Fibroblast of villous mesenchyme (primary cell): ENCODE results near the gene PLXNA4. TPM values are rescaled to one million over a fixed set of nuclear protein-coding genes. Genes with fewer than 3 reads are reported as not detected.
A peak's percentile ranks its signal among the peaks of the same experiment; 100 is the strongest.

Experiments used
- DNase-seq: peaks from one replicate; pipeline ENCODE4 v3.0.0-alpha.2; 2010; ENCODE audit warnings: low read depth
- H3K4me3 ChIP-seq: 2 replicates; pipeline ENCODE4 v1.5.1; 2011; ENCODE audit warnings: low read depth, mild to moderate bottlenecking, low read length
- total RNA-seq: library from RNA; depleted of rRNA; stranded (reverse); fragments of >200 nt; gene quantifications from 2 replicates; pipeline ENCODE4 v1.2.3, GENCODE V29; 2012
- TF ChIP-seq, protein P1 (sequence below): IDR thresholded peaks from 2 replicates; pipeline ENCODE4 v1.5.1; 2012; ENCODE audit warnings: low read depth, mild to moderate bottlenecking, low read length; ENCODE audit not compliant: insufficient read depth

PLXNA4 gene
- total RNA-seq, 1 donor, result not detected

DNA sequence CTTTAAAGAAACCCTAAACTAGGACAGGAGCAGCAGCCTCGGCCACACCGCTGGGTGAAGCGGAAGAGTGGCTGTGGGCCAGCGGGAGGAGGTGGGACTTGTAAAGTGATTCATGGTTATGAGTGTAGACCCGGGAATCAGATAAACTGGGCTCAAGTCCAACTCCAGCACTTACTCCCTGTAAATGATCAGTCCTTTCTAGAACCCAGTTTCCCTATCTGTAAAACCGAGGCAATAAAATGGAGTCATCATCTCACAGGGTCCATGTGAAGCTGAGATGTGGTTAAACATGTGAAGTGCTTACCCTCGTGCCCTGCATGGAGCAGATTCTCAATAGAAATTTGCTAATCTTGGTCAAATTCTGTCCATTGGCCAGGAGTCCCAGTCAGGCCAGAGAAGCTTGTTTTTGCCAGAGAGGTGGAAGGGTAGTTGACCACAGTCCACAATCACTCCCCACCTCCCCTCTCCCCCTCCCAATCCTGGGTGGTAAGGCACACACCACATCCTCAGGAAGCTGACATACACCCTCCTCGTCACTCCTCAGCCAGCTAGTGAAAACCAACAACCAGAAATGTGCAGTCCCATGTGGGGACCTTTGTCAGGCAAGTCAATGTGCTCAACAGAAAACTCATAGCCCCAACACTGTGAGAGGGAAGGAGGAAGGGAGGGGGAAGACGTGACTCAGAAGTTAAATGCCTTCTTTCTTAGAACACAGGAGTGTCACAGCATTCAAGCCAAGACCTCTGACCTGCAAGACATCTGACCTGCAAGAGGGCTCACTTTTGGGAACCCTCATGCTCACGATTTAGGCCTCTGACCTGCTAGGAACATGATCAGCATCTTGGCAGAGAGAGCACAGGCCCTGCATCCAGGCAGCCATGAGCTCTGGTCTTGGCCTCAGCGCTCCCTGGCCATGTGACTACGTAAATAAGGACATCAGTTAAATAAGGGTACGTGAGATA lies 145.1 kb downstream of the PLXNA4 start:
- TF ChIP-seq, protein P1, sequence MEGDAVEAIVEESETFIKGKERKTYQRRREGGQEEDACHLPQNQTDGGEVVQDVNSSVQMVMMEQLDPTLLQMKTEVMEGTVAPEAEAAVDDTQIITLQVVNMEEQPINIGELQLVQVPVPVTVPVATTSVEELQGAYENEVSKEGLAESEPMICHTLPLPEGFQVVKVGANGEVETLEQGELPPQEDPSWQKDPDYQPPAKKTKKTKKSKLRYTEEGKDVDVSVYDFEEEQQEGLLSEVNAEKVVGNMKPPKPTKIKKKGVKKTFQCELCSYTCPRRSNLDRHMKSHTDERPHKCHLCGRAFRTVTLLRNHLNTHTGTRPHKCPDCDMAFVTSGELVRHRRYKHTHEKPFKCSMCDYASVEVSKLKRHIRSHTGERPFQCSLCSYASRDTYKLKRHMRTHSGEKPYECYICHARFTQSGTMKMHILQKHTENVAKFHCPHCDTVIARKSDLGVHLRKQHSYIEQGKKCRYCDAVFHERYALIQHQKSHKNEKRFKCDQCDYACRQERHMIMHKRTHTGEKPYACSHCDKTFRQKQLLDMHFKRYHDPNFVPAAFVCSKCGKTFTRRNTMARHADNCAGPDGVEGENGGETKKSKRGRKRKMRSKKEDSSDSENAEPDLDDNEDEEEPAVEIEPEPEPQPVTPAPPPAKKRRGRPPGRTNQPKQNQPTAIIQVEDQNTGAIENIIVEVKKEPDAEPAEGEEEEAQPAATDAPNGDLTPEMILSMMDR, result no peak
- H3K4me3 ChIP-seq, result no peak overlapping the region
- DNase-seq, result peak; percentile 55

DNA sequence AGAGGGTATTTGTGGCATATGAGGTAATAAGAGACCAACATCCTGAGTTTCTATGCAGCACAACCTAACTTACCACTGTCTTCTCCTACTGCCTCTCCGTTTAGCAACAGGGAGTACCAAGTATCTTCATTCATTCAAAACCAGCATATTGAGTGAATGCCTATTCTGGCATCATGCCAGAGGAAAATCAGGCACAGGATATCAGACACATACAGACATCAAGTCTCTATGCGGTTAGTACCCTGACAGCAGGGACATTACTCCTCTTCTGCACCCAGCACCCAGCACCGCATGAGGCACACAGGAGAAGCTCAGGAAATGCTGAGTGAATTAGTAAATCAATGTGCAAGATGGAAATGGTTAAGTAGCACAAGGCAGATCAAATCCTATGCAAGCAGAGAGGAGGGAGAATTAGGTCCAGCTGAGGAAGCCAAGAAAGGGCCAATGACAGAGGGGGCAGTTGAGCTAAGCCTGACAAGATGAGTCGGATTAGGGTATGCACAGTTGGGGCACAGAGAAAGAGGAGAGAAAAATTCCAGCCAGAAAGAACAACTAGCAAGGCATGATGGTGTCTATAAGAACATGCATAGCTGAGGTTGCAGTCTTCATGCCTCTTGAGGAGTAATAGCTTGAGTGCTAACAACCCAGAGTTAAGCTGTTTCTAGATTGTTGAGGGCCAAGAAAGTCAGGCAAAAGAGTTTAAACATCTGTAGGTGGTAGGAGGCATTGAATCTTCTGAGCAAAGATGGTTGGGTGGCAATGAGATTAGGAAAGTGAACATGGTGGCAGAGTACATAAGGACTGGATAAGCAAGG lies 146.0 kb downstream of the PLXNA4 start:
- no peak for DNase-seq
- no peak overlapping the region for H3K4me3 ChIP-seq
- TF ChIP-seq, protein P1, result no peak

DNA sequence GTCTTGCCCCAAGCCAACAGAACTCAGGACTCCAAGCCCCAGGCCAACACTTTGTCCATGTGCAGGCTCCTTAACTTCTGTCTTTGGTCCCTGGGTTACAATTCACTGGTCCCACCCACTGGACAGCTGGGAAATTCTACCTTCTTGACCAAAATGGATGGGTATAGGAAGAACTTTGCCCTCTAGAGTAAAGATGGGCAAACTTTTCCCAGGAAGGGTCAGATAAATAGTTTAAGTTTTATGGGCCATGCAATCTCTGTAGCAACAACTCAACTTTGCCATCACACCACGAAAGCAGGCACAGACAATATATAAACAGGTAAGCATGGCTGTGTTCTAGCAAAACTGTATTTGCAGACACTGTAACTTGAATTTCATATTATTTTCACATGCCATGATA lies 147.1 kb downstream of the PLXNA4 start:
- DNase-seq, result no peak
- H3K4me3 ChIP-seq, result no peak overlapping the region
- TF ChIP-seq, protein P1, result no peak

DNA sequence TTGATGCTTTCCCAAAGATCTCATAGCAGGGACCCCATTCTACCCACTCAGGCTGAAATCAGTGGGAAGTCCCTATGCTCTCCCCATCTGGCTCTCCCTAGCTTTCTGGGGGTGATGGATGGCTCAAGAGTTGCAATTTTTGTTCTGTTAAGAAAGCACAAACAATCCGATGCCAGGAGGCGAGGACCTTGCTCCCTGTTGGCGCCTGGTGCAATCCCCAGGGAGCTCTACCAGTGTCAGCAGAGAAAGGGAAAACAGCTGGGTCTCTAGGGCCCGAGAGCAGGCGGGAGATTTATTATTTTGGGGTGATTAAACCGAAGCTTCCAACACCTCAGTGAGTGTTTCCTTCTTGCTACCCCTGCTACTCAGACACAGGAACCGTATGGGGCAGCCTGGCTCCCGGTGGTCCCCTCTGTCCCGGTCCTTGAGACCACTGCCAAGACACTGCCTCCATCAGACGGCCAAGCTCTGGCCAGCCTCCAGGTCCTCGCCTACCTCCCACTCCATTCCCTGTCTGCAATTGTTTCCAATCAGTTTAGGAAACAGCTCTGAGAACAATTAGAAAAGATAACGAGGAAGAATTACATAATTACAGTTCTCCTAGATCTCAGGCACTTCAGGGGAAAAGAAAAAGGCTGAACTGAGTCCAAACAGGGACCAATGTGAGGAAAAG lies 147.9 kb downstream of the PLXNA4 start:
- no peak overlapping the region for H3K4me3 ChIP-seq
- TF ChIP-seq, protein P1, result no peak
- no peak for DNase-seq

DNA sequence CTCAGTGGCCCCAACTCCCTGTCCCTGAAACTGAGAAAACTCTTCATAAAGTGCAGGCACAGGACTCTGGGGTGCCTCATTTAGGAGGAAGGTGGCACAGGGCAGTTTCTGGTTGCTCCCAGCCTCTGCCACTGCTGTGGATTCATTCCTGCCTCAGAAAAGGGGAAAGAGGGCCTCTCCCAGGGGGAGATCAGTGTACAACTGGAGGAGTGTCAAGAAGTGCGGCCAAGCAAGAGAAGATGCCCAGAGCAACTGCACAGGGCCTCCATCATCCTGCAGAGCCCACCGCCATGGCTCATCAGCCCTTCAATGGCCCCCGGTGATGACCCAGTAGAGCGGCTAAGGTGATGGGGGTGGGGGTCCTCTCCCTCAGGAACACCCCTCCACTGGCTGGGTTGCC lies 150.3 kb downstream of the PLXNA4 start:
- no peak for DNase-seq
- no peak overlapping the region for H3K4me3 ChIP-seq
- TF ChIP-seq, protein P1, result no peak
